Sigmoid colon (tissue), 7 donors: ENCODE results near the gene ERCC3. TPM values are rescaled to one million over a fixed set of nuclear protein-coding genes. Genes with fewer than 3 reads are reported as not detected.
"Not testable (repeated sequence)": the region's sequence is repeated elsewhere in the genome, so short reads cannot be mapped to it uniquely, and the experiment has no call there.

Source experiments
- DNase-seq: peaks from one replicate; pipeline ENCODE4 v3.0.0-alpha.2; 2019
- H3K27ac ChIP-seq, 4 donors: fragments of 200-600 bp; sonication (generic); one replicate each; pipeline ENCODE4 v1.5.1; 2016 to 2019; ENCODE audit warnings: mild to moderate bottlenecking in 1 of 4
- H3K27me3 ChIP-seq, 3 donors: fragments of 200-600 bp; sonication (generic); one replicate each; pipeline ENCODE4 v1.5.1; 2019; ENCODE audit warnings: mild to moderate bottlenecking in 1 of 3
- H3K36me3 ChIP-seq, 4 donors: fragments of 200-600 bp; sonication (generic); one replicate each; pipeline ENCODE4 v1.5.1; 2016 to 2019
- H3K4me1 ChIP-seq, 4 donors: fragments of 200-600 bp; sonication (generic); one replicate each; pipeline ENCODE4 v1.5.1; 2017 to 2019
- H3K4me3 ChIP-seq, 4 donors: fragments of 200-600 bp; sonication (generic); one replicate each; pipeline ENCODE4 v1.5.1; 2017 to 2019; ENCODE audit warnings: mild to moderate bottlenecking in 2 of 4, moderate library complexity in 1 of 4
- H3K9me3 ChIP-seq, 4 donors: fragments of 200-600 bp in 3 of 4; sonication (generic) in 3 of 4; one replicate each; pipeline versions ENCODE4 v1.5.1 to v1.6.1; 2013 to 2019
- CTCF ChIP-seq, 4 experiments: fragments of 450-650 bp in 3 of 4; fragments of 200-600 bp in 1 of 4; IDR thresholded peaks; one replicate each; pipeline ENCODE4 v1.5.1; 2016 to 2019; ENCODE audit warnings: antibody characterized with exemption in 4 of 4, mild to moderate bottlenecking in 3 of 4, moderate library complexity in 2 of 4
- EP300 ChIP-seq, 4 donors: sonication (generic); formaldehyde crosslinking; IDR thresholded peaks; one replicate each; pipeline ENCODE4 v1.6.1; 2017; ENCODE audit warnings: antibody characterized with exemption in 4 of 4
- POLR2A ChIP-seq, 2 donors: fragments of 450-650 bp; IDR thresholded peaks; one replicate each; pipeline ENCODE4 v1.6.1; 2016; ENCODE audit warnings: antibody characterized with exemption in 2 of 2, mild to moderate bottlenecking in 2 of 2, moderate library complexity in 2 of 2
- POLR2AphosphoS5 ChIP-seq, 4 donors: sonication (generic); formaldehyde crosslinking; IDR thresholded peaks; one replicate each; pipeline ENCODE4 v1.6.1; 2017; ENCODE audit warnings: antibody characterized with exemption in 4 of 4
- WGBS, 2 donors: extraction: QIAGEN DNeasy Blood & Tissue Kit; methylation state at CpG; one replicate each; pipeline ENCODE4 v1.1.7; 2013; 5-methylcytosine and 5-hydroxymethylcytosine counted together
- intact Hi-C: fragments of 100-400 bp; cut with DNase I; formaldehyde crosslinking; loops from one replicate; pipeline ENCODE4 v1.15.1; 2023
- polyA plus RNA-seq, 3 donors: library from polyadenylated mRNA; stranded (reverse); fragments of 200-250 nt; gene quantifications; one replicate each; pipeline ENCODE4 v1.2.3, GENCODE V29; 2013
- total RNA-seq, 4 donors: library from RNA; depleted of rRNA; stranded (reverse); fragments of >200 nt; gene quantifications; one replicate each; pipeline ENCODE4 v1.1.0, GENCODE V29; 2016
- donor health status: healthy with polysubstance abuse.
- donor health status: Bipolar disorder and iron deficiency.
- donor health status: healthy.

ERCC3 gene
- total and polyA plus RNA-seq, 7 donors = 15.6 to 44.8 (median 31.7) TPM

DNA sequence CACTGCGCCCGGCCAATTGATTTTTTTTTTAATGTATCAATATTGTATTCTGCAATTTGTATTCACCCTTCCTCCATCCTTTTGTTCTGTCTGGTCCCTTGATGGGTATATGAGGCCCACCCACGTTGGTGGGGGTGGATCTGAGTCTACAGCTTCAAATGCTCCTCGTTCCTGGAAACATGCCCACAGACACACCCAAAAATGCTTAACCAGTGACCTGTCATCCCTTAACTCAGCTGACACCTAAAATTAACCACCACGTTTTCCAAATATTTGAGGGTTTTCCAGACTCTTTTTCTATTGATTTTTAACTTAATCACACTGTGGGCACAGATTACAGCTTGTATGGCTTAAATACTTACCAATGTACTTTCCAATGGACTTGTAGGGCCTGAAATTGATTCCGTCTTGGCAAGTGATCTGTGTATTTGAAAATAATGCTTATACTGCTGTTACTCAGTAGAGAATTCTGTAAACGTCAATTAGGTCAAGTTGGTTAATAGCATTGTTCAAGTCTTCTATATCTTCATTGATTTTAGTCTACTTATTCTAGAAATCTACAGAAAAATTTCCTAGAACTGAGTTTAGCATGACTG is 39.5 kb downstream of the ERCC3 start:
- H3K4me3 ChIP-seq = no peak overlapping the region
- no peak for DNase-seq
- H3K27ac ChIP-seq = no peak overlapping the region
- no peaks in the 10 kb centered on the region for H3K27me3 ChIP-seq
- H3K9me3 ChIP-seq = no peaks in the 10 kb centered on the region
- TF ChIP-seq CTCF (IDR thresholded peaks at IDR 0.05) (no peak), EP300 (IDR thresholded peaks at IDR 0.05) (no peak), POLR2AphosphoS5 (IDR thresholded peaks at IDR 0.05) (no peak), POLR2A (IDR thresholded peaks at IDR 0.05) (no peak)
- intact Hi-C loops = no loop called here
- H3K4me1 ChIP-seq = no peaks in the 10 kb centered on the region
- peaks cover 0 to 34% (median 17%) of the 10 kb centered on the region in 4 donors for H3K36me3 ChIP-seq
- WGBS, 2 donors = 64 to 83% methylated on average over 7 of the region's 7 CpGs

DNA sequence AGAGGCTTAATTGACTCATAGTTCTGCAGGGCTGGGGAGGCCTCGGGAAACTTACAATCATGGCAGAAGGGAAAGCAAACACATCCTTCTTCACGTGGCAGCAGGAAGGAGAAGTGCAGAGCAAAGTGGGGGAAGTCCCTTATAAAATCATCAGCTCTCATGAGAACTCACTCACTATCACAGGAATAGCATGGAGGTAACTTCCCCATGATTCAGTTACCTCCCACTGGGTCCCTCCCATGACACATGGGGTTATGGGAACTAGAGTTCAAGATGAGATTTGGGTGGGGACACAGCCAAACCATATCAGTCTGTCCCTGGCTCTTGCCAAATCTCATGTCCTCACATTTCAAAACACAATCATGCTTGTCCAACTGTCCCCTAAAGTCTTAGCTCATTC is 52.8 kb downstream of the ERCC3 start:
- 51 to 52% methylated on average over 2 of the region's 2 CpGs for WGBS, 2 donors
- H3K4me1 ChIP-seq, H3K27ac ChIP-seq, H3K36me3 ChIP-seq, H3K27me3 ChIP-seq, H3K9me3 ChIP-seq, intact Hi-C loops, DNase-seq, H3K4me3 ChIP-seq: not testable (repeated sequence)

DNA sequence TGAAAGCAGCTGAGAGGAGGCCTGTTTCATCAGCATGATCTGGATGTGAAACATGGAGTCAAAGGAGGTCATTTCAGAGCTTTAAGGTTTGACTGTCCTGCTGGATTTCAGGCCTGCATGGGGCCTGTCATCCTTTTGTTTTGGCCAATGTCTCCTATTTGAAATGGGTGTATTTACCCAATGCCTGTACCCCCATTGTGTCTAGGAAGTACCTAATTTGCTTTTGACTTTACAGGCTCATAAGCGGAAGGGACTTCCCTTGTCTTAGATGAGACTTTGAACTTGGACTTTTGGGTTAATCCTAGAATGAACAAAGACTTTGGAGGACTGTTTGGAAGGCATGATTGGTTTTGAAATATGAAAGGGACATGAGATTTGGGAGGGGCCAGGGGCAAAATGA is 54.5 kb downstream of the ERCC3 start:
- no peaks in the 10 kb centered on the region for H3K4me1 ChIP-seq
- no peak overlapping the region for H3K4me3 ChIP-seq
- intact Hi-C loops = no loop called here
- no peak for DNase-seq
- no peaks in the 10 kb centered on the region for H3K36me3 ChIP-seq
- H3K27ac ChIP-seq = no peak overlapping the region
- TF ChIP-seq CTCF (IDR thresholded peaks at IDR 0.05) = no peak
- TF ChIP-seq POLR2A (IDR thresholded peaks at IDR 0.05) = no peak
- TF ChIP-seq POLR2AphosphoS5 (IDR thresholded peaks at IDR 0.05) = no peak
- no peak for TF ChIP-seq EP300 (IDR thresholded peaks at IDR 0.05)
- 98 to 99% methylated on average over 1 of the region's 1 CpG for WGBS, 2 donors
- peaks cover 0 to 4% (median 0%) of the 10 kb centered on the region in 4 donors for H3K9me3 ChIP-seq
- no peaks in the 10 kb centered on the region for H3K27me3 ChIP-seq

DNA sequence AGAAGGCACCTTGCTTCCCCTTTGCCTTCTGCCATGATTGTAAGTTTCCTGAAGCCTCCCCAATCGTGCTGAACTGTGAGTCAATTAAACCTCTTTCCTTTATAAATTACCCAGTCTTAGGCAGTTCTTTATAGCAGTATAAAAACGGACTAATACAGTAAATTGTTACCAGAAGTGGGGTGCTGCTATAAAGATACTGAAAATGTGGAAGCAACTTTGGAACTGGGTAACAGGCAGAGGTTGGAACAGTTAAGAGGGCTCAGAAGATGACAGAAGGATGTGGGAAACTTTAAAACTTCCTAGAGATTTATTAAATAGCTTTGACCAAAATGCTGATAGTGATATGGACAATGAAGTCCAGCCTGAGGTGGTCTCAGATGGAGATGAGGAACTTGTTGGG is 56.2 kb downstream of the ERCC3 start:
- H3K4me3 ChIP-seq, H3K9me3 ChIP-seq, intact Hi-C loops, H3K36me3 ChIP-seq, H3K27me3 ChIP-seq, DNase-seq, H3K4me1 ChIP-seq, H3K27ac ChIP-seq: not testable (repeated sequence)
- 61 to 73% methylated on average over 2 of the region's 2 CpGs for WGBS, 2 donors

GRCh38 chr2:127235082-127235702 is 58.8 kb downstream of the ERCC3 start:
- Histone ChIP-seq H3K4me1 (peaks cover 0 to 5% (median 3%) of the 10 kb centered on the region in 4 donors), H3K4me3 (no peak overlapping the region), H3K36me3 (no peaks in the 10 kb centered on the region), H3K27me3 (no peaks in the 10 kb centered on the region), H3K9me3 (peaks cover 0 to 4% (median 0%) of the 10 kb centered on the region in 4 donors), H3K27ac (no peak overlapping the region)
- no peak for DNase-seq
- 92 to 97% methylated on average over 6 of the region's 6 CpGs for WGBS, 2 donors
- no peak for TF ChIP-seq POLR2A (IDR thresholded peaks at IDR 0.05)
- TF ChIP-seq CTCF (IDR thresholded peaks at IDR 0.05) = no peak
- no peak for TF ChIP-seq POLR2AphosphoS5 (IDR thresholded peaks at IDR 0.05)
- no peak for TF ChIP-seq EP300 (IDR thresholded peaks at IDR 0.05)
- intact Hi-C loops = no loop called here

DNA sequence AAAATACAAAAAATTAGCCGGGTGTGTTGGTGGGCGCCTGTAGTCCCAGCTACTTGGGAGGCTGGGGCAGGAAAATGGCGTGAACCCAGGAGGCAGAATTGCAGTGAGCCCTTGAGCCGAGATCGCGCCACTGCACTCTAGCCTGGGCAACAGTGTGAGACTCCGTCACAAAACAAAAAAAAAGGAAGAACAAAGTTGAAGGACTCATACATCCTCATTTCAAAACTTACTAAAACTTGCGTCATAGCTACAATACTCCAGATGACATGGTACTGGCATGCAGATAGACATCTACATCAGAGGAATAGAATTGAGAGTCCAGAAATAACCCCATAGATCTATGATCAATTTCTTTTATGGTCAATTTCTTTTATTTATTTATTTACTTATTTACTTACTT is 60.2 kb downstream of the ERCC3 start:
- TF ChIP-seq CTCF (IDR thresholded peaks at IDR 0.05) = no peak
- TF ChIP-seq POLR2AphosphoS5 (IDR thresholded peaks at IDR 0.05) = no peak
- TF ChIP-seq EP300 (IDR thresholded peaks at IDR 0.05) = no peak
- WGBS, 2 donors = 93% methylated on average over 8 of the region's 8 CpGs
- DNase-seq = no peak
- no peak overlapping the region for H3K27ac ChIP-seq
- H3K27me3 ChIP-seq = no peaks in the 10 kb centered on the region
- H3K4me1 ChIP-seq = peaks cover 0 to 5% (median 3%) of the 10 kb centered on the region in 4 donors
- H3K4me3 ChIP-seq = no peak overlapping the region
- H3K36me3 ChIP-seq = no peaks in the 10 kb centered on the region
- intact Hi-C loops = no loop called here
- peaks cover 0 to 4% (median 0%) of the 10 kb centered on the region in 4 donors for H3K9me3 ChIP-seq
